ENCODE results near the gene PAPSS1.
"Not testable (repeated sequence)": the region's sequence is repeated elsewhere in the genome, so short reads cannot be mapped to it uniquely, and the experiment has no call there.

PAPSS1 gene

GRCh38 chr4:107708225-107708624 is 11.8 kb downstream of the PAPSS1 start:
- Histone ChIP-seq H3K36me3 (no peaks in the 10 kb centered on the region), H3K27ac (no peak overlapping the region), H3K27me3 (no peaks in the 10 kb centered on the region), H3K9me3 (peaks cover 19% of the 10 kb centered on the region), H3K4me1 (ENCODE audit: control insufficient read depth in 1 of 2, insufficient read depth in 1 of 2, low read depth in 1 of 2, low read length in 1 of 2) (peaks cover 6% of the 10 kb centered on the region in 2 experiments), H3K4me3 (ENCODE audit: low read depth in 1 of 2, low read length in 1 of 2) (no peak overlapping the region)
- TF ChIP-seq, protein P1, sequence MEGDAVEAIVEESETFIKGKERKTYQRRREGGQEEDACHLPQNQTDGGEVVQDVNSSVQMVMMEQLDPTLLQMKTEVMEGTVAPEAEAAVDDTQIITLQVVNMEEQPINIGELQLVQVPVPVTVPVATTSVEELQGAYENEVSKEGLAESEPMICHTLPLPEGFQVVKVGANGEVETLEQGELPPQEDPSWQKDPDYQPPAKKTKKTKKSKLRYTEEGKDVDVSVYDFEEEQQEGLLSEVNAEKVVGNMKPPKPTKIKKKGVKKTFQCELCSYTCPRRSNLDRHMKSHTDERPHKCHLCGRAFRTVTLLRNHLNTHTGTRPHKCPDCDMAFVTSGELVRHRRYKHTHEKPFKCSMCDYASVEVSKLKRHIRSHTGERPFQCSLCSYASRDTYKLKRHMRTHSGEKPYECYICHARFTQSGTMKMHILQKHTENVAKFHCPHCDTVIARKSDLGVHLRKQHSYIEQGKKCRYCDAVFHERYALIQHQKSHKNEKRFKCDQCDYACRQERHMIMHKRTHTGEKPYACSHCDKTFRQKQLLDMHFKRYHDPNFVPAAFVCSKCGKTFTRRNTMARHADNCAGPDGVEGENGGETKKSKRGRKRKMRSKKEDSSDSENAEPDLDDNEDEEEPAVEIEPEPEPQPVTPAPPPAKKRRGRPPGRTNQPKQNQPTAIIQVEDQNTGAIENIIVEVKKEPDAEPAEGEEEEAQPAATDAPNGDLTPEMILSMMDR (IDR thresholded peaks at IDR 0.05) = no peak

DNA sequence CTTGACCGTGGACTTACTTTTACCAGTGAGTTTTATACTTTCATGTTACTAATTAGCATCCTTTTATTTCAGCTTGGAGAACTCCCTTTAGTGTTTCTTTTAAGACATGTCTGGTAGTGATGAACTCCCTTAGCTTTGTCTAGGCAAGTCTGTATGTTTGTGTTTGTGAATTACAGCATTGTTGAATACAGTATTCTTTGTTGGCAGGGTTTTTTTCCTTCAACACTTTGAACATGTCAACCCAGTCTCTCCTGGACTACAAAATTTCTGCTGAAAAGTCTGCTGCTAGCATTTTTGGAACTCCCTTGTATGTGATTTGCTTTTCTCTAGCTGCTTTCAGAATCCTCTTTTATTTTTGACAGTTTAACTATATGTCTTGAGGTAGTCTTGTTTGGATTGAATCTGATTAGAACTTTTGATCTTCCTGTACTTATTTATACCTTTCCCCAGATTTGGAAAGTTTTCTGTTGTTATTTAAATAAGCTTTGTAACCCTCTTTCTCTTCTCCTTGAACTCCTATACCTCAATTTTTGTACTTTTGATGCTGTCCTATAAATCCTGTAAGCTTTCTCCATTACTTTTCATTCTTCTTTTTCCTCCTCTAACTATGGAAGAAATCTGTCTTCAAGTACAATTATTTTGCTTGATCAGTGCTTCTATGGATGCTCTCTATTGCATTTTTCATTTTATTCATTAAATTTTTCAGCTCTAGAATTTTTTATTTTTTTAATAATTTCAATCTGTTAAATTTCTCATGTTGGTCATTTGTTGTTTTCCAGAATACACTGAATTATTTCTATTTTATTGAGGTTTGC is 14.1 kb downstream of the PAPSS1 start:
- Histone ChIP-seq H3K4me1 (ENCODE audit: control insufficient read depth in 1 of 2, insufficient read depth in 1 of 2, low read depth in 1 of 2, low read length in 1 of 2) (peaks cover 6% of the 10 kb centered on the region in 2 experiments), H3K9me3 (peaks cover 19% of the 10 kb centered on the region), H3K27ac (no peak overlapping the region), H3K36me3 (no peaks in the 10 kb centered on the region), H3K4me3 (ENCODE audit: low read depth in 1 of 2, low read length in 1 of 2) (no peak overlapping the region), H3K27me3 (no peaks in the 10 kb centered on the region)
- TF ChIP-seq, protein P1 (IDR thresholded peaks at IDR 0.05) = no peak

- Histone ChIP-seq H3K4me1 (ENCODE audit: control insufficient read depth in 1 of 2, insufficient read depth in 1 of 2, low read depth in 1 of 2, low read length in 1 of 2) (no peaks in the 10 kb centered on the region), H3K36me3 (peaks cover 9% of the 10 kb centered on the region), H3K27ac (no peak overlapping the region), H3K9me3 (peaks cover 13% of the 10 kb centered on the region), H3K4me3 (ENCODE audit: low read depth in 1 of 2, low read length in 1 of 2) (no peak overlapping the region), H3K27me3 (no peaks in the 10 kb centered on the region)
- TF ChIP-seq, protein P1 (IDR thresholded peaks at IDR 0.05) = no peak
Measured at GRCh38 chr4:107701565-107701964, 18.5 kb downstream of the PAPSS1 start.

DNA sequence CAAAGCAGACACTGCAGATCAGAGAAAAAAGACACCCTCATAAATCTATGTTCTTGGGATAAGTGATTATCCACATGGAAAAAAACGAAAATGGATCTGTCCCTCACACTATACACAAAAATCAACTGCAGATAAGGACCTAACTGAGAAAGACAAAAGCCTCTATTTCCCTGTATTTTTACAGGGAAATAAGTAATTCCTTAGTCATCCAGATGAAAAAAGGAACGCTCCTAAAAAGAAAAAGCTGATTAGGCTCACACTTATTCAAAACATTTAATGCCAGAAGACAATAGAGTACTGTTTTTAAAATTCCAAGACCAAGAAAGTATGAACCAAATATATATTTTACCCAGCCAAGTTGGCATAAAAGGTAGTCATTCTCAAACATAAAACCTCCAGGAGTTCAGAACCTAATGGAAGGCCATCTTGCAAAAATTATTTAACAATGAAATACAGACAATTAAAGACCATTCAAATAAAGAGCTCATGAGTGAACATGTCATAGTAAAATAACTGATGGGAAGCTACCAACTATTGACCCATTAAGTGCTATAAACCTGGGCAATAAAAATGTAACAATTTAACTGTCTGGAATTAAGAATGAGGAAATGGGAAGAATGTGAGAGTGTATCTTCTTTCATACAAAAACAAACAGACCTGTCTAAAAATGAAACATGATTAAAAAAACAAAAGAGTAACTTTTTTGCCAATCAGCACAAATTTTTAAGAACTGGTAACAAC is 20.4 kb downstream of the PAPSS1 start:
- TF ChIP-seq, protein P1 (IDR thresholded peaks at IDR 0.05) = no peak
- H3K27me3 ChIP-seq = no peaks in the 10 kb centered on the region
- no peak overlapping the region for H3K27ac ChIP-seq
- no peak overlapping the region for H3K4me3 ChIP-seq (ENCODE audit: low read depth in 1 of 2, low read length in 1 of 2)
- H3K4me1 ChIP-seq (ENCODE audit: control insufficient read depth in 1 of 2, insufficient read depth in 1 of 2, low read depth in 1 of 2, low read length in 1 of 2) = no peaks in the 10 kb centered on the region
- H3K9me3 ChIP-seq = no peaks in the 10 kb centered on the region
- peaks cover 9% of the 10 kb centered on the region for H3K36me3 ChIP-seq

DNA sequence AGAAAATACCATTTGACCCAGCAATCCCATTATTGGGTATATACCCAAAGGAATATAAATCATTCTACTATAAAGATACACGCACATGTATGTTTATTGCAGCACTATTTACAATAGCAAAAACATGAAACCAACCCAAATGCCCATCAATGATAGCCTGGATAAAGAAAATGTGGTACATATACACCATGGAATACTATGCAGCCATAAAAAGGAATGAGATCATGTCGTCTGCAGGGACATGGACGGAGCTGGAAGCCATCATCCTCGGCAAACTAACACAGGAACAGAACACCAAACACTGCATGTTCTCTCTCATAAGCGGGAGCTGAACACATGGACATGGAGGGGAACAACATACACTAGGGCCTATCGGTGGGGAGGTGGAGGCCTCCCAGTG is 23.8 kb downstream of the PAPSS1 start:
- Histone ChIP-seq H3K4me1 (ENCODE audit: control insufficient read depth in 1 of 2, insufficient read depth in 1 of 2, low read depth in 1 of 2, low read length in 1 of 2) (peaks cover 12 to 17% of the 10 kb centered on the region in 2 experiments), H3K36me3 (peaks cover 14% of the 10 kb centered on the region)
- not testable (repeated sequence) for H3K27me3 ChIP-seq; H3K27ac ChIP-seq; H3K4me3 ChIP-seq (ENCODE audit: low read depth in 1 of 2, low read length in 1 of 2); H3K9me3 ChIP-seq

DNA sequence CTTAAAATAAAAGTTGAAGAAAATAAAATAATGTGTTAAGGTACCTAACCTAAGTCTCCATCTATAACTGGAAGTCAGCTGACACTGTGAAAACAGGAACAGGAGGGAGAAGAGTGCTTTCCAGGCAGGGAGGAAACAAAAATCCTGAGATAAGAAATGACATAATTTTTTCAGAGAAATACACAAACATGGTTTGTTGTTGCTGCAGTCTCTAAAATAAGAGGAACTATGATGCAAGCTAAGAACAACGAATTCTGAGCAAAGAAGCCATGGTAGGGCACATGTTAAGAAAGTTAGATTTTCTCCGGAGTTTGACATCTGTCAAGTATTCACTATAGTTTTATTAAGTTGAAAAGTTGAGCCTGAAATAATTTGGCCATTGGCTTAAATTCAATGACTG is 26.9 kb downstream of the PAPSS1 start:
- Histone ChIP-seq H3K27ac (peak overlapping the region; percentile 34), H3K4me1 (ENCODE audit: control insufficient read depth in 1 of 2, insufficient read depth in 1 of 2, low read depth in 1 of 2, low read length in 1 of 2) (peaks cover 12 to 17% of the 10 kb centered on the region in 2 experiments)

More for the DNA sequence above, 26.9 kb downstream of the PAPSS1 start:
- Histone ChIP-seq H3K36me3 (peaks cover 6% of the 10 kb centered on the region), H3K27me3 (no peaks in the 10 kb centered on the region), H3K9me3 (no peaks in the 10 kb centered on the region), H3K4me3 (ENCODE audit: low read depth in 1 of 2, low read length in 1 of 2) (no peak overlapping the region)
- TF ChIP-seq, protein P1 (IDR thresholded peaks at IDR 0.05) = no peak

Data from neutrophil (primary cell).